Measurements from ENCODE around the gene FAM193A. TPM values are rescaled to one million over a fixed set of nuclear protein-coding genes. Genes with fewer than 3 reads are reported as not detected.
"Not testable (repeated sequence)": the region's sequence is repeated elsewhere in the genome, so short reads cannot be mapped to it uniquely, and the experiment has no call there.

FAM193A gene
- polyA plus RNA-seq, 4 donors = 23.6 to 33.0 (median 28.4) TPM

- DNase-seq (ENCODE audit: low read depth in 4 of 4, low spot score in 2 of 4) = no peak
Measured at GRCh38 chr4:2604614-2605013, 68.2 kb downstream of the FAM193A start.

- DNase-seq (ENCODE audit: low read depth in 4 of 4, low spot score in 2 of 4) = no peak
Measured at GRCh38 chr4:2606960-2607506, 70.6 kb downstream of the FAM193A start.

GRCh38 chr4:2607822-2608221, 71.4 kb downstream of the FAM193A start:
- no peak for DNase-seq (ENCODE audit: low read depth in 4 of 4, low spot score in 2 of 4)

GRCh38 chr4:2608291-2608690, 71.8 kb downstream of the FAM193A start:
- DNase-seq (ENCODE audit: low read depth in 4 of 4, low spot score in 2 of 4) = no peak

GRCh38 chr4:2615821-2616220, 79.4 kb downstream of the FAM193A start:
- DNase-seq (ENCODE audit: low read depth in 4 of 4, low spot score in 2 of 4) = no peak

- DNase-seq (ENCODE audit: low read depth in 4 of 4, low spot score in 2 of 4) = no peak
Measured at GRCh38 chr4:2617955-2618354, 81.5 kb downstream of the FAM193A start.

- DNase-seq (ENCODE audit: low read depth in 4 of 4, low spot score in 2 of 4) = not testable (repeated sequence)
Measured at GRCh38 chr4:2618729-2619128, 82.3 kb downstream of the FAM193A start.

GRCh38 chr4:2619459-2619858, 83.0 kb downstream of the FAM193A start:
- no peak for DNase-seq (ENCODE audit: low read depth in 4 of 4, low spot score in 2 of 4)

GRCh38 chr4:2621419-2621818, 85.0 kb downstream of the FAM193A start:
- no peak for DNase-seq (ENCODE audit: low read depth in 4 of 4, low spot score in 2 of 4)

GRCh38 chr4:2623442-2623841, 87.0 kb downstream of the FAM193A start:
- DNase-seq (ENCODE audit: low read depth in 4 of 4, low spot score in 2 of 4) = no peak

GRCh38 chr4:2624782-2625530, 88.5 kb downstream of the FAM193A start:
- no peak for DNase-seq (ENCODE audit: low read depth in 4 of 4, low spot score in 2 of 4)

- DNase-seq (ENCODE audit: low read depth in 4 of 4, low spot score in 2 of 4) = no peak
Measured at GRCh38 chr4:2626231-2626630, 89.8 kb downstream of the FAM193A start.

GRCh38 chr4:2630556-2631273, 94.3 kb downstream of the FAM193A start:
- no peak for DNase-seq (ENCODE audit: low read depth in 4 of 4, low spot score in 2 of 4)

- no peak for DNase-seq (ENCODE audit: low read depth in 4 of 4, low spot score in 2 of 4)
Measured at GRCh38 chr4:2634014-2634413, 97.6 kb downstream of the FAM193A start.

- no peak for DNase-seq (ENCODE audit: low read depth in 4 of 4, low spot score in 2 of 4)
Measured at GRCh38 chr4:2636331-2636730, 99.9 kb downstream of the FAM193A start.

- DNase-seq (ENCODE audit: low read depth in 4 of 4, low spot score in 2 of 4) = not testable (repeated sequence)
Measured at GRCh38 chr4:2636994-2637393, 100.5 kb downstream of the FAM193A start.

- DNase-seq (ENCODE audit: low read depth in 4 of 4, low spot score in 2 of 4) = no peak
Measured at GRCh38 chr4:2637956-2638552, 101.6 kb downstream of the FAM193A start.

GRCh38 chr4:2638730-2639129, 102.3 kb downstream of the FAM193A start:
- no peak for DNase-seq (ENCODE audit: low read depth in 4 of 4, low spot score in 2 of 4)

- no peak for DNase-seq (ENCODE audit: low read depth in 4 of 4, low spot score in 2 of 4)
Measured at GRCh38 chr4:2642968-2643367, 106.5 kb downstream of the FAM193A start.

- no peak for DNase-seq (ENCODE audit: low read depth in 4 of 4, low spot score in 2 of 4)
Measured at GRCh38 chr4:2643555-2643954, 107.1 kb downstream of the FAM193A start.

- no peak for DNase-seq (ENCODE audit: low read depth in 4 of 4, low spot score in 2 of 4)
Measured at GRCh38 chr4:2646396-2647149, 110.1 kb downstream of the FAM193A start.

Measured in left renal cortex interstitium (tissue), 4 donors.